Thyroid gland (tissue), 4 donors: ENCODE data around the gene ZBED4. TPM values are rescaled to one million over a fixed set of nuclear protein-coding genes. Genes with fewer than 3 reads are reported as not detected.

Experiments used
- DNase-seq, 2 donors: peaks; one replicate each; pipeline ENCODE4 v3.0.0-alpha.2; 2019
- H3K27ac ChIP-seq, 3 donors: fragments of 200-600 bp; sonication (generic); 1 replicate in 2 of 3; 2 replicates in 1 of 3; pipeline ENCODE4 v1.5.1; 2016 to 2019; ENCODE audit warnings: mild to moderate bottlenecking in 1 of 3, moderate library complexity in 1 of 3
- H3K27me3 ChIP-seq: fragments of 200-600 bp; sonication (generic); one replicate; pipeline ENCODE4 v1.5.1; 2019
- H3K36me3 ChIP-seq, 2 donors: fragments of 200-600 bp; sonication (generic); one replicate each; pipeline ENCODE4 v1.5.1; 2016 to 2019
- H3K4me1 ChIP-seq, 2 donors: fragments of 200-600 bp; sonication (generic); one replicate each; pipeline ENCODE4 v1.5.1; 2017 to 2019
- H3K4me3 ChIP-seq, 3 donors: fragments of 200-600 bp; sonication (generic); replicated peaks in 1 of 3; 1 replicate in 2 of 3; 2 replicates in 1 of 3; pipeline ENCODE4 v1.5.1; 2016; ENCODE audit warnings: mild to moderate bottlenecking in 1 of 3
- H3K9me3 ChIP-seq: fragments of 200-600 bp; sonication (generic); one replicate; pipeline ENCODE4 v1.5.1; 2017
- CTCF ChIP-seq, 6 experiments: fragments of 200-600 bp in 3 of 6; fragments of 450-650 bp in 3 of 6; sonication (generic) in 3 of 6; IDR thresholded peaks; one replicate each; pipeline ENCODE4 v1.5.1; 2016 to 2019; ENCODE audit warnings: antibody characterized with exemption in 6 of 6, mild to moderate bottlenecking in 2 of 6, inconsistent platforms in 1 of 6, moderate library complexity in 1 of 6
- POLR2A ChIP-seq, 2 donors: fragments of 450-650 bp; IDR thresholded peaks; one replicate each; pipeline ENCODE4 v1.6.1; 2017; ENCODE audit warnings: antibody characterized with exemption in 2 of 2, mild to moderate bottlenecking in 2 of 2, moderate library complexity in 1 of 2
- WGBS, 2 donors: methylation state at CpG; one replicate each; pipeline ENCODE4 v1.1.5; 2017; 5-methylcytosine and 5-hydroxymethylcytosine counted together
- intact Hi-C: fragments of 100-400 bp; cut with DNase I; formaldehyde crosslinking; loops from one replicate; pipeline ENCODE4 v1.15.1; 2023
- total RNA-seq, 4 donors: library from RNA; depleted of rRNA; stranded (reverse); fragments of >200 nt; gene quantifications; one replicate each; pipeline ENCODE4 v1.2.3, GENCODE V29; 2016

ZBED4 gene
- total RNA-seq, 4 donors from 2014 or later: 9.4 to 15.8 (median 10.1) TPM

DNA sequence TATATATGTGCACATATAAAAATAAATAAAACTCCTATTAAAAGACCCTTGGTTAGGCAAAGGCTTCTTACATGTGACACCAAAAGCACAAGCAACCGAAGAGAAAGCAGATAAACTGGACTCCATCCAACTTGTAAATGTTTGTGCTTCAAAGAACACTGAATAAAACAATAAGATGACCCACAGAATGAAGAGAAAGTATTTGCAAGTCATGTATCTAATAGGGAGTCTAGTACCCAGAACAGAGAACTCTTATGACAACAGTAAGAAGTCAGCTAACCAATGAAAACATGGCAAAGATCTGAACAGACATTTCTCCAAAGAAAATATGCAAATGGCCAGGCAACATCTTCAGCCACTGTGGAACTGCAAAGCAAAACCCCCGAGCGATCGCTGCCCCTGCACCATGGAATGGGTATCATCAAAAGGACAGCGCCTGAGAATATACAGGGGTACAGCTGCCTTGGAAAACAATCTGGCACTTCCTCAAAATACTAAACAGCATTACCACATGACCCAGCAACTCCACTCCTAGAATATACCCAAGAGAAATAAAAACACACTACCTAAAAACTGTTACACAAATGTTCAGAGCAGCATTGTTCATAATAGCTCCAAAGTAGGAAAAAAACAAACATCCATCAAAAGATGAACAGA, 43.2 kb upstream of the ZBED4 start:
- H3K27ac ChIP-seq: no peak overlapping the region
- TF ChIP-seq CTCF (IDR thresholded peaks at IDR 0.05) (no peak), POLR2A (IDR thresholded peaks at IDR 0.05) (no peak)
- DNase-seq: no peak

DNA sequence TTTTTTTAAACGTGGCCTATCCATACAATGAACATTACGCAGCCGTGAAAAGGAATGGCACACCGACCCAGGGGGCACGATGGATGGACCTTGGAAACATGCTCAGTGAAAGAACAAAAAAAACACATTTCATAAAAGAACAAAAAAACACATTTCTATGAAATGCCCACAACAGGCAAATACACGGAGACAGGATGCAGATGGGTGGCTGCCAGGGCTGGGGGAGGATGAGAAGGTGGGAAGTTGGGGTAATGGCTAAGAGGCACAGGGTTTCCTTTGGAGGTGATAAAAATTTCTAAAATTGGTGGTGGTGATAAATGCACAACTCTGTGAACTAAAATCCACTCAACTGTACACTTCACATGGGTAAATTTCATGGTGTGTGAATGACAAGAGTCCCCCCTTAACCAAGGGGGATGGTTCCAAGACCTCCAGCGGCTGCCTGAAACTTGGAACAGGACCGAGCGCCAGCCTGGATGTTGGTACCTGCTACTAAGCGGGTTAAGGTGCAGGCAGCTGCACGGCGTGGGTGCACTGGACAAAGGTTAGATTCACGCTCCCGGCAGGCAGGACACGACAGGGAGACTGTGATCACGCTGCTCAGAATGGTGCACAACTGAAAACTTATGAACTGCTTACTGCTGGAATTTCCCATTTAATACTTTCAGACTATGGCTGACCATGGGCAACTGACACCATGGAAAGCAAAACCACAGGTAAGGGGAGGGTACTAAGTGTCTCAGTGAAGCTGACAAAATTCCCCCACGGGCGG, 42.4 kb upstream of the ZBED4 start:
- Histone ChIP-seq H3K36me3 (no peaks in the 10 kb centered on the region), H3K4me1 (peaks cover 12 to 15% of the 10 kb centered on the region in 2 donors), H3K4me3 (no peak overlapping the region), H3K27ac (no peak overlapping the region), H3K27me3 (no peaks in the 10 kb centered on the region), H3K9me3 (no peaks in the 10 kb centered on the region)
- WGBS, 2 donors: 83 to 86% methylated on average over 18 of the region's 18 CpGs
- intact Hi-C loops: no loop called here
- DNase-seq: no peak
- TF ChIP-seq POLR2A (IDR thresholded peaks at IDR 0.05): no peak
- no peak for TF ChIP-seq CTCF (IDR thresholded peaks at IDR 0.05)

More for the DNA sequence above, 43.2 kb upstream of the ZBED4 start:
- H3K4me1 ChIP-seq: peaks cover 12 to 15% of the 10 kb centered on the region in 2 donors
- no peaks in the 10 kb centered on the region for H3K9me3 ChIP-seq
- H3K27me3 ChIP-seq: no peaks in the 10 kb centered on the region
- H3K4me3 ChIP-seq: no peak overlapping the region
- intact Hi-C loops: no loop called here
- 75 to 81% methylated on average over 5 of the region's 5 CpGs for WGBS, 2 donors
- H3K36me3 ChIP-seq: no peaks in the 10 kb centered on the region

- Histone ChIP-seq H3K36me3 (peaks cover under 1 to 9% of the 10 kb centered on the region in 2 donors), H3K4me3 (no peak overlapping the region), H3K9me3 (no peaks in the 10 kb centered on the region), H3K27me3 (no peaks in the 10 kb centered on the region), H3K4me1 (peaks cover 12 to 15% of the 10 kb centered on the region in 2 donors), H3K27ac (no peak overlapping the region)
- TF ChIP-seq POLR2A (IDR thresholded peaks at IDR 0.05) (no peak), CTCF (IDR thresholded peaks at IDR 0.05) (no peak)
- 93 to 97% methylated on average over 9 to 11 of the region's 11 CpGs for WGBS, 2 donors
- DNase-seq: no peak
- intact Hi-C loops: no loop called here
Observed at GRCh38 chr22:49812838-49813237, 40.8 kb upstream of the ZBED4 start.

- 91 to 94% methylated on average over 13 to 14 of the region's 14 CpGs for WGBS, 2 donors
- intact Hi-C loops: no loop called here
- TF ChIP-seq POLR2A (IDR thresholded peaks at IDR 0.05) (no peak), CTCF (IDR thresholded peaks at IDR 0.05) (no peak)
- peaks cover 8 to 16% of the 10 kb centered on the region in 2 donors for H3K36me3 ChIP-seq
- H3K27me3 ChIP-seq: no peaks in the 10 kb centered on the region
- no peaks in the 10 kb centered on the region for H3K9me3 ChIP-seq
- H3K4me3 ChIP-seq: no peak overlapping the region
- no peak for DNase-seq
- no peak overlapping the region for H3K27ac ChIP-seq
- H3K4me1 ChIP-seq: peaks cover 12 to 15% of the 10 kb centered on the region in 2 donors
Observed at GRCh38 chr22:49814164-49814686, 39.4 kb upstream of the ZBED4 start.

- Histone ChIP-seq H3K36me3 (peaks cover 8 to 16% of the 10 kb centered on the region in 2 donors), H3K9me3 (no peaks in the 10 kb centered on the region), H3K27ac (no peak overlapping the region), H3K4me3 (no peak overlapping the region), H3K27me3 (no peaks in the 10 kb centered on the region), H3K4me1 (peaks cover 10 to 11% of the 10 kb centered on the region in 2 donors)
- intact Hi-C loops: no loop called here
- DNase-seq: no peak
- WGBS, 2 donors: 71 to 76% methylated on average over 8 of the region's 8 CpGs
- TF ChIP-seq CTCF (IDR thresholded peaks at IDR 0.05) (no peak), POLR2A (IDR thresholded peaks at IDR 0.05) (no peak)
Observed at GRCh38 chr22:49814856-49815255, 38.8 kb upstream of the ZBED4 start.
